ENCODE data around the gene CD99.
"Not testable (repeated sequence)": the region's sequence is repeated elsewhere in the genome, so short reads cannot be mapped to it uniquely, and the experiment has no call there.

Gene CD99

GRCh38 chrX:2774057-2774456, 83.0 kb downstream of the CD99 start:
- no peak for DNase-seq (ENCODE audit: low read depth)

GRCh38 chrX:2774776-2775175, 83.7 kb downstream of the CD99 start:
- DNase-seq (ENCODE audit: low read depth), result no peak

- DNase-seq (ENCODE audit: low read depth), result not testable (repeated sequence)
These were observed 89.6 kb downstream of the CD99 start for GRCh38 chrX:2780472-2781225.

GRCh38 chrX:2781226-2781571, 90.1 kb downstream of the CD99 start:
- DNase-seq (ENCODE audit: low read depth), result no peak

GRCh38 chrX:2781698-2782097, 90.6 kb downstream of the CD99 start:
- DNase-seq (ENCODE audit: low read depth), result no peak

GRCh38 chrX:2782171-2782570, 91.1 kb downstream of the CD99 start:
- DNase-seq (ENCODE audit: low read depth), result no peak

GRCh38 chrX:2782778-2783177, 91.7 kb downstream of the CD99 start:
- DNase-seq (ENCODE audit: low read depth), result no peak

- DNase-seq (ENCODE audit: low read depth), result no peak
These were observed 92.9 kb downstream of the CD99 start for GRCh38 chrX:2784026-2784425.

GRCh38 chrX:2785538-2785937, 94.4 kb downstream of the CD99 start:
- DNase-seq (ENCODE audit: low read depth), result no peak

- DNase-seq (ENCODE audit: low read depth), result no peak
These were observed 97.9 kb downstream of the CD99 start for GRCh38 chrX:2788980-2789379.

GRCh38 chrX:2789569-2789968, 98.5 kb downstream of the CD99 start:
- DNase-seq (ENCODE audit: low read depth), result no peak
